IMR-90 (cell line): Measurements from ENCODE around the gene OXER1. TPM values are rescaled to one million over a fixed set of nuclear protein-coding genes. Genes with fewer than 3 reads are reported as not detected.

Experiments
- ATAC-seq: fragments of 200-7000 bp; cut with Tn5 transposase; 2 replicates; pipeline ENCODE4 v1.9.1; 2020; ENCODE audit warnings: low read depth, mild to moderate bottlenecking, moderate library complexity
- BruUV-seq: library from RNA; stranded (reverse); fragments of 400-500 nt; replicated peaks from 2 replicates; lab custom pipeline; 2021; lab: Mats Ljungman, UMichigan
- CTCF ChIA-PET: fragments of 300-600 bp; formaldehyde crosslinking; extraction: SDS; loops from one replicate; lab custom pipeline; 2021; ENCODE audit warnings: antibody characterized with exemption; lab: Yijun Ruan, JAX
- POLR2A ChIA-PET: fragments of 300-600 bp; sonication (Branson Sonifier 250); formaldehyde crosslinking; loops from one replicate; lab custom pipeline; 2022; ENCODE audit warnings: antibody characterized with exemption; ENCODE audit not compliant: unreplicated experiment; lab: Charles Lee
- DNase-seq: peaks from one replicate; pipeline ENCODE4 v3.0.0; 2013
- H2AFZ ChIP-seq: replicated peaks from 2 replicates; pipeline ENCODE3; 2013; ENCODE audit warnings: low read length, mild to moderate bottlenecking; ENCODE audit not compliant: poor library complexity
- H2AK5ac ChIP-seq: 2 replicates; pipeline ENCODE4 v1.6.1; 2013; ENCODE audit warnings: low read depth, low read length, inconsistent platforms
- H2AK9ac ChIP-seq: replicated peaks from 2 replicates; pipeline ENCODE3; 2013; ENCODE audit warnings: mild to moderate bottlenecking, low read depth, low read length, moderate library complexity; ENCODE audit not compliant: poor library complexity
- H2BK120ac ChIP-seq: 2 replicates; pipeline ENCODE4 v1.6.1; 2013; ENCODE audit warnings: low read depth, low read length, inconsistent platforms
- H2BK15ac ChIP-seq: 3 replicates; pipeline ENCODE4 v1.6.1; 2013; ENCODE audit warnings: low read depth, low read length, inconsistent platforms
- H2BK20ac ChIP-seq: 2 replicates; pipeline ENCODE4 v1.6.1; 2013; ENCODE audit warnings: low read depth, mild to moderate bottlenecking, inconsistent platforms, low read length, moderate library complexity
- H2BK5ac ChIP-seq: 2 replicates; pipeline ENCODE4 v1.6.1; 2013; ENCODE audit warnings: mild to moderate bottlenecking, low read depth, low read length, inconsistent platforms; ENCODE audit not compliant: poor library complexity, severe bottlenecking
- H3K14ac ChIP-seq: replicated peaks from 2 replicates; pipeline ENCODE4 v1.6.1; 2013; ENCODE audit warnings: low read depth, low read length, inconsistent platforms
- H3K18ac ChIP-seq: 2 replicates; pipeline ENCODE4 v1.6.1; 2013; ENCODE audit warnings: low read depth, low read length, control low read depth
- H3K23ac ChIP-seq: 2 replicates; pipeline ENCODE4 v1.6.1; 2013; ENCODE audit warnings: low read depth, low read length, inconsistent platforms
- H3K27ac ChIP-seq: 2 replicates; pipeline ENCODE4 v1.5.1; 2013; ENCODE audit warnings: mild to moderate bottlenecking, control low read depth, low read length; ENCODE audit not compliant: insufficient read depth
- H3K27me3 ChIP-seq: 2 replicates; pipeline ENCODE4 v1.6.1; 2013; ENCODE audit warnings: low read length; ENCODE audit not compliant: control insufficient read depth, insufficient read depth
- H3K36me3 ChIP-seq: 2 replicates; pipeline ENCODE4 v1.6.1; 2013; ENCODE audit warnings: low read length, mixed read lengths; ENCODE audit not compliant: control insufficient read depth, insufficient read depth
- H3K4ac ChIP-seq: 2 replicates; pipeline ENCODE4 v1.6.1; 2013; ENCODE audit warnings: low read depth, low read length, inconsistent platforms
- H3K4me1 ChIP-seq: 2 replicates; pipeline ENCODE4 v1.6.1; 2013; ENCODE audit warnings: low read length, mixed read lengths; ENCODE audit not compliant: control insufficient read depth, insufficient read depth
- H3K4me2 ChIP-seq: 2 replicates; pipeline ENCODE4 v1.6.1; 2013; ENCODE audit warnings: low read depth, mild to moderate bottlenecking, control low read depth, low read length, moderate library complexity
- H3K4me3 ChIP-seq: 2 replicates; pipeline ENCODE4 v1.5.1; 2013; ENCODE audit warnings: low read depth, mild to moderate bottlenecking, control low read depth, low read length, moderate library complexity; ENCODE audit not compliant: insufficient read depth
- H3K56ac ChIP-seq: 2 replicates; pipeline ENCODE4 v1.6.1; 2013; ENCODE audit warnings: low read length, inconsistent platforms; ENCODE audit not compliant: insufficient read depth; ENCODE audit errors: extremely low read depth
- H3K79me1 ChIP-seq, 2 experiments: 2 replicates each; pipeline ENCODE4 v1.6.1; 2013; ENCODE audit warnings: low read length in 2 of 2, inconsistent platforms in 1 of 2, low read depth in 1 of 2
- H3K9ac ChIP-seq: 2 replicates; pipeline ENCODE4 v1.6.1; 2013; ENCODE audit warnings: low read depth, low read length, control low read depth
- H3K9me1 ChIP-seq: 2 replicates; pipeline ENCODE4 v1.6.1; 2013; ENCODE audit warnings: low read length, inconsistent platforms; ENCODE audit not compliant: insufficient read depth
- H3K9me3 ChIP-seq: 2 replicates; pipeline ENCODE4 v1.6.1; 2013; ENCODE audit warnings: low read length; ENCODE audit not compliant: control insufficient read depth, insufficient read depth
- H4K20me1 ChIP-seq: 2 replicates; pipeline ENCODE4 v1.6.1; 2013; ENCODE audit warnings: low read length, inconsistent platforms; ENCODE audit not compliant: insufficient read depth
- H4K5ac ChIP-seq: 2 replicates; pipeline ENCODE4 v1.6.1; 2013; ENCODE audit warnings: mild to moderate bottlenecking, low read depth, low read length, control low read depth
- H4K8ac ChIP-seq, 2 experiments: 2 replicates each; pipeline ENCODE4 v1.6.1; 2013; ENCODE audit warnings: low read depth in 2 of 2, low read length in 2 of 2, control low read depth in 1 of 2, inconsistent platforms in 1 of 2
- H4K91ac ChIP-seq: 2 replicates; pipeline ENCODE4 v1.6.1; 2013; ENCODE audit warnings: low read depth, low read length, inconsistent platforms; ENCODE audit not compliant: insufficient read depth
- CHD1 ChIP-seq: IDR thresholded peaks from 2 replicates; pipeline ENCODE4 v1.6.1; 2012; ENCODE audit warnings: low read depth, low read length, improper control_type of control experiment
- RFX5 ChIP-seq: IDR thresholded peaks from 2 replicates; pipeline ENCODE4 v1.8.0; 2012; ENCODE audit warnings: low read depth, mild to moderate bottlenecking, low read length, moderate library complexity
- WGBS, 2 experiments: methylation state at CpG; one replicate each; pipeline versions ENCODE4 v1.1.5 to v1.1.7; 2013; ENCODE audit warnings: missing lambda C conversion rate in 2 of 2; ENCODE audit not compliant: insufficient read length in 1 of 2; ENCODE audit errors: extremely low coverage in 2 of 2; 5-methylcytosine and 5-hydroxymethylcytosine counted together
- dilution Hi-C: fragments of 300-500 bp; cut with HindIII; formaldehyde crosslinking; loops from one replicate; pipeline ENCODE4 v1.14.3; 2018; ENCODE audit warnings: low sequenced_read_pairs; ENCODE audit not compliant: unreplicated experiment
- in situ Hi-C: fragments of 300-500 bp; cut with MboI; formaldehyde crosslinking; loops from 3 replicates; pipeline ENCODE4 v1.14.3; 2019; ENCODE audit warnings: low sequenced_read_pairs, inconsistent platforms, mixed read lengths
- intact Hi-C: fragments of 100-400 bp; cut with micrococcal nuclease; formaldehyde crosslinking; loops from 2 replicates; pipeline ENCODE4 v1.10.0; 2022
- polyA plus RNA-seq, 3 experiments: library from polyadenylated mRNA; depleted of rRNA; stranded (reverse); fragments of >200 nt; gene quantifications; 2 replicates each; pipeline ENCODE4 v1.2.3, GENCODE V29; 2012; ENCODE audit warnings: low replicate concordance in 1 of 3
- total RNA-seq: library from RNA; depleted of rRNA; stranded (reverse); fragments of >200 nt; gene quantifications from 2 replicates; pipeline ENCODE4 v1.2.3, GENCODE V29; 2012
- TF ChIP-seq, protein P1 (sequence below): conservative IDR thresholded peaks from 2 replicates; pipeline ENCODE4 v1.5.1; 2012; ENCODE audit warnings: mild to moderate bottlenecking, low read depth, low read length, improper control_type of control experiment

The OXER1 gene
- total and polyA plus RNA-seq, 2 of the 4 experiments (the other 2 are of a cell fraction): not detected

GRCh38 chr2:42792583-42793333 is 28.8 kb upstream of the OXER1 start, which contains the start of gene HAAO:
Gene HAAO (minus strand): TSS chr2:42792583. CDS start chr2:42792536, 47 bp downstream.
- Histone ChIP-seq H3K4ac (no peak within 1 kb of the TSS; the same call in 1 of the 2 replicates), H3K23ac (no peak within 1 kb of the TSS; the same call in 1 of the 2 replicates), H4K8ac (no peak within 1 kb of the TSS; a peak in 1 of 4 replicates), H3K9me3 (peaks cover 11% of the 10 kb centered on the region), H2AFZ (peak within 1 kb of the TSS; percentile 83), H3K9ac (no peak within 1 kb of the TSS), H3K14ac (no peak within 1 kb of the TSS), H3K4me3 (no peak within 1 kb of the TSS; the same call in 1 of the 2 replicates), H3K27ac (no peak within 1 kb of the TSS), H4K20me1 (no peaks in the 10 kb centered on the region), H2BK5ac (no peak within 1 kb of the TSS), H3K4me2 (no peak within 1 kb of the TSS; the same call in 1 of the 2 replicates), H3K56ac (no peak within 1 kb of the TSS), H3K27me3 (peaks cover 28% of the 10 kb centered on the region), H2BK120ac (no peak within 1 kb of the TSS), H2AK9ac (peak within 1 kb of the TSS; percentile 62), H2BK15ac (no peak within 1 kb of the TSS), H2AK5ac (no peak within 1 kb of the TSS), H3K36me3 (no peaks in the 10 kb centered on the region), H2BK20ac (no peak within 1 kb of the TSS), H4K91ac (no peak within 1 kb of the TSS), H3K9me1 (no peaks in the 10 kb centered on the region), H3K79me1 (no peaks in the 10 kb centered on the region), H4K5ac (no peak within 1 kb of the TSS; the same call in 1 of the 2 replicates), H3K4me1 (peaks cover 6% of the 10 kb centered on the region), H3K18ac (no peak within 1 kb of the TSS; the same call in 1 of the 2 replicates)
- no peak for TF ChIP-seq CHD1
- TF ChIP-seq, protein P1, sequence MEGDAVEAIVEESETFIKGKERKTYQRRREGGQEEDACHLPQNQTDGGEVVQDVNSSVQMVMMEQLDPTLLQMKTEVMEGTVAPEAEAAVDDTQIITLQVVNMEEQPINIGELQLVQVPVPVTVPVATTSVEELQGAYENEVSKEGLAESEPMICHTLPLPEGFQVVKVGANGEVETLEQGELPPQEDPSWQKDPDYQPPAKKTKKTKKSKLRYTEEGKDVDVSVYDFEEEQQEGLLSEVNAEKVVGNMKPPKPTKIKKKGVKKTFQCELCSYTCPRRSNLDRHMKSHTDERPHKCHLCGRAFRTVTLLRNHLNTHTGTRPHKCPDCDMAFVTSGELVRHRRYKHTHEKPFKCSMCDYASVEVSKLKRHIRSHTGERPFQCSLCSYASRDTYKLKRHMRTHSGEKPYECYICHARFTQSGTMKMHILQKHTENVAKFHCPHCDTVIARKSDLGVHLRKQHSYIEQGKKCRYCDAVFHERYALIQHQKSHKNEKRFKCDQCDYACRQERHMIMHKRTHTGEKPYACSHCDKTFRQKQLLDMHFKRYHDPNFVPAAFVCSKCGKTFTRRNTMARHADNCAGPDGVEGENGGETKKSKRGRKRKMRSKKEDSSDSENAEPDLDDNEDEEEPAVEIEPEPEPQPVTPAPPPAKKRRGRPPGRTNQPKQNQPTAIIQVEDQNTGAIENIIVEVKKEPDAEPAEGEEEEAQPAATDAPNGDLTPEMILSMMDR: no peak
- no peak for TF ChIP-seq RFX5
- ChIA-PET CTCF (no interaction called here), POLR2A (interaction anchor here (0.6 kb wide), 1 partner anchor 862 kb away, joined by 13 read pairs; no protein-coding TSS in a partner anchor)
- in situ Hi-C loops: no loop called here
- intact Hi-C loops: no loop called here
- ATAC-seq (0 out of 2 replicates have a peak, but pooled peaks have one; percentile 5), DNase-seq (no peak)
- 9% methylated on average over 35 of the region's 75 CpGs; no CpG with 5 or more reads in 1 of the 2 experiments for WGBS, 2 experiments
- dilution Hi-C loops: no loop called here
- BruUV-seq: no TSS peak
